Naive thymus-derived CD4-positive, alpha-beta T cell (primary cell): ENCODE data around the gene CACNA2D2. TPM values are rescaled to one million over a fixed set of nuclear protein-coding genes. Genes with fewer than 3 reads are reported as not detected.

Source experiments
- ATAC-seq: fragments of 150-1000 bp; cut with Tn5 transposase; 2 replicates; pipeline ENCODE4 v1.10.0; 2021; ENCODE audit warnings: mild to moderate bottlenecking, moderate library complexity
- CTCF ChIA-PET: fragments of 350-600 bp; sonication (Branson Sonifier 250); formaldehyde crosslinking; loops from one replicate; lab custom pipeline; 2021; ENCODE audit warnings: antibody characterized with exemption; lab: Charles Lee
- POLR2A ChIA-PET: fragments of 350-600 bp; sonication (Branson Sonifier 250); formaldehyde crosslinking; loops from one replicate; lab custom pipeline; 2021; ENCODE audit warnings: antibody characterized with exemption, inconsistent platforms; lab: Charles Lee
- DNase-seq, 9 donors: peaks; one replicate each; pipeline versions ENCODE4 v3.0.0 to v3.0.0-alpha.2; 2020 to 2022; ENCODE audit warnings: mixed read lengths in 1 of 9
- H3K27ac ChIP-seq: one replicate; pipeline ENCODE4 v1.7.0; 2013; ENCODE audit warnings: mild to moderate bottlenecking, low read depth, low read length, moderate library complexity
- H3K27me3 ChIP-seq, 2 donors: one replicate each; pipeline ENCODE4 v1.7.0; 2013; ENCODE audit warnings: low read length in 2 of 2, mild to moderate bottlenecking in 2 of 2, moderate library complexity in 2 of 2; ENCODE audit not compliant: control insufficient read depth in 2 of 2, insufficient read depth in 2 of 2
- H3K36me3 ChIP-seq, 3 experiments: 1 replicate in 2 of 3; 2 replicates in 1 of 3; pipeline ENCODE4 v1.7.0; 2013; ENCODE audit warnings: low read length in 3 of 3, mild to moderate bottlenecking in 3 of 3, moderate library complexity in 1 of 3; ENCODE audit not compliant: insufficient read depth in 3 of 3, control insufficient read depth in 2 of 3
- H3K4me1 ChIP-seq, 2 donors: one replicate each; pipeline ENCODE4 v1.7.0; 2013; ENCODE audit warnings: low read length in 2 of 2, mild to moderate bottlenecking in 2 of 2, moderate library complexity in 1 of 2; ENCODE audit not compliant: control insufficient read depth in 2 of 2, insufficient read depth in 2 of 2
- H3K4me3 ChIP-seq: 2 replicates; pipeline ENCODE4 v1.7.0; 2013; ENCODE audit warnings: mild to moderate bottlenecking, low read length
- H3K9me3 ChIP-seq, 3 experiments: 1 replicate in 2 of 3; 2 replicates in 1 of 3; pipeline ENCODE4 v1.7.0; 2013; ENCODE audit warnings: low read length in 3 of 3; ENCODE audit not compliant: control insufficient read depth in 2 of 3
- H3K27ac Mint-ChIP-seq, 9 donors: one replicate each; pipeline ENCODE4 v1.8.0; 2020 to 2022; ENCODE audit warnings: mixed read lengths in 9 of 9, mild to moderate bottlenecking in 8 of 9, moderate library complexity in 5 of 9, inconsistent platforms in 2 of 9
- H3K27me3 Mint-ChIP-seq, 5 donors: one replicate each; pipeline ENCODE4 v1.8.0; 2021 to 2022; ENCODE audit warnings: mixed read lengths in 5 of 5, mild to moderate bottlenecking in 1 of 5
- H3K36me3 Mint-ChIP-seq, 5 donors: one replicate each; pipeline ENCODE4 v1.8.0; 2020 to 2022; ENCODE audit warnings: mixed read lengths in 5 of 5, mild to moderate bottlenecking in 3 of 5, inconsistent platforms in 1 of 5
- H3K4me1 Mint-ChIP-seq, 7 donors: one replicate each; pipeline ENCODE4 v1.8.0; 2020 to 2022; ENCODE audit warnings: mixed read lengths in 7 of 7, mild to moderate bottlenecking in 3 of 7, inconsistent platforms in 1 of 7
- H3K4me3 Mint-ChIP-seq, 10 donors: one replicate each; pipeline ENCODE4 v1.8.0; 2020 to 2022; ENCODE audit warnings: mild to moderate bottlenecking in 10 of 10, mixed read lengths in 10 of 10, moderate library complexity in 6 of 10, inconsistent platforms in 2 of 10
- H3K9me3 Mint-ChIP-seq, 11 donors: one replicate each; pipeline ENCODE4 v1.8.0; 2020 to 2022; ENCODE audit warnings: mixed read lengths in 11 of 11, mild to moderate bottlenecking in 4 of 11, inconsistent platforms in 1 of 11, moderate library complexity in 1 of 11
- intact Hi-C, 2 donors: fragments of 100-400 bp; cut with micrococcal nuclease; formaldehyde crosslinking; loops; one replicate each; pipeline ENCODE4 v1.15.1; 2023
- polyA plus RNA-seq, 2 donors: library from polyadenylated mRNA; unstranded; fragments of 300-500 nt; fragmentation: Illumina TruSeq; gene quantifications; one replicate each; pipeline ENCODE4 v1.2.3, GENCODE V29; 2021
- total RNA-seq, 6 experiments: library from RNA in 5 of 6; stranded (reverse) in 5 of 6; gene quantifications; 1 replicate in 5 of 6; 2 replicates in 1 of 6; pipeline ENCODE4 v1.2.3 and lab custom pipeline; 2021 to 2026

CACNA2D2 gene
- total and polyA plus RNA-seq, 7 experiments from 2014 or later, result 0.32 to 6.2 (median 2.0) TPM

DNA sequence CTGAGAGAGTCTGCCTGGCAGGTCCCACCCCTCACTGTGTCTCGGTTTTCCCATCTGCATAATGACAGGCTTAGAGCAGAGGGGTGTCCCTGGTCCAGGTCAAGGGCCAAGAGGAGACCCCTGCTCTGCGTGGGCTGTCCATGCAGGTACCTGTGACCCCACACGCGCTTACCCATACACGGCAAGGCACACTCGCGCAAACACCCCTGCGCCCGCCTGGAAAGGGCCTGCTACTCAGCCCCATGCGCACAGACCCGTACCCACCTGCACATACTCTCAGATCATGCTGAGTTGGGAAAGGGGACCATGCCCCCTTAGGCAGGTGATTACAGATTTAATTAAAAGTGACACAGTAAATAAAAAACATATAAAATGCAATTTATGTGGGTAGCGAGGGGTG lies 120.7 kb downstream of the CACNA2D2 start:
- intact Hi-C loops, result no loop called here
- POLR2A ChIA-PET, result no interaction called here
- H3K27ac ChIP-seq, result no peak overlapping the region
- Mint-ChIP-seq H3K4me1 (no peaks in the 10 kb centered on the region), H3K9me3 (no peaks in the 10 kb centered on the region), H3K27ac (no peak overlapping the region), H3K36me3 (no peaks in the 10 kb centered on the region), H3K27me3 (no peaks in the 10 kb centered on the region), H3K4me3 (no peak overlapping the region)
- H3K9me3 ChIP-seq, result no peaks in the 10 kb centered on the region
- H3K36me3 ChIP-seq, result no peaks in the 10 kb centered on the region
- H3K4me1 ChIP-seq, result no peaks in the 10 kb centered on the region
- H3K27me3 ChIP-seq, result no peaks in the 10 kb centered on the region
- DNase-seq (no peak), ATAC-seq (no peak)
- CTCF ChIA-PET, result no interaction called here
- no peak overlapping the region for H3K4me3 ChIP-seq

DNA sequence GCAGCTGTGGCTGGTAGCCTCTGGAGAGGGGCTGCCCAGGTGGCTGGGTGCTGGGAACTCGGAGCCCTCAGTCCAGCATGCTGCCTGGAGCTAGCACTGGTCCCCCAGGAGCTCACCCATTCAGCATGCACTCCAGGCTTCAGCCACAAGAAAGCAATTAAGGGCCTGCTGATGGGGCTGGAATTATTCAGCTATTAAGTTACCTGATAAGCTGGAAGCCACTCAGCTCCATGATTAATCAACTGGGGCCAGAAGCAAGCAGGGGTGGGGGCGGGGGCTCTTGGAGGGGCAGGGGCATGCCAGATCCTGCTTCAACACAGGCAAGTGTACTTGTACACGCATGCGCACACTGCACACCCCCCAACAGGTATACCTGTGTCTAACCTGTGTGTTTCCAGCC lies 122.1 kb downstream of the CACNA2D2 start:
- H3K27ac ChIP-seq, result no peak overlapping the region
- Mint-ChIP-seq H3K27me3 (no peaks in the 10 kb centered on the region), H3K9me3 (no peaks in the 10 kb centered on the region), H3K36me3 (no peaks in the 10 kb centered on the region), H3K4me3 (no peak overlapping the region), H3K27ac (no peak overlapping the region), H3K4me1 (no peaks in the 10 kb centered on the region)
- H3K9me3 ChIP-seq, result no peaks in the 10 kb centered on the region
- DNase-seq (no peak), ATAC-seq (no peak)
- H3K4me3 ChIP-seq, result no peak overlapping the region
- no peaks in the 10 kb centered on the region for H3K27me3 ChIP-seq
- H3K4me1 ChIP-seq, result no peaks in the 10 kb centered on the region
- intact Hi-C loops, result no loop called here
- no peaks in the 10 kb centered on the region for H3K36me3 ChIP-seq
- ChIA-PET POLR2A (no interaction called here), CTCF (interaction anchor here (0.5 kb wide), 1 partner anchor 1785 kb away, joined by 3 read pairs; no protein-coding TSS in a partner anchor)

DNA sequence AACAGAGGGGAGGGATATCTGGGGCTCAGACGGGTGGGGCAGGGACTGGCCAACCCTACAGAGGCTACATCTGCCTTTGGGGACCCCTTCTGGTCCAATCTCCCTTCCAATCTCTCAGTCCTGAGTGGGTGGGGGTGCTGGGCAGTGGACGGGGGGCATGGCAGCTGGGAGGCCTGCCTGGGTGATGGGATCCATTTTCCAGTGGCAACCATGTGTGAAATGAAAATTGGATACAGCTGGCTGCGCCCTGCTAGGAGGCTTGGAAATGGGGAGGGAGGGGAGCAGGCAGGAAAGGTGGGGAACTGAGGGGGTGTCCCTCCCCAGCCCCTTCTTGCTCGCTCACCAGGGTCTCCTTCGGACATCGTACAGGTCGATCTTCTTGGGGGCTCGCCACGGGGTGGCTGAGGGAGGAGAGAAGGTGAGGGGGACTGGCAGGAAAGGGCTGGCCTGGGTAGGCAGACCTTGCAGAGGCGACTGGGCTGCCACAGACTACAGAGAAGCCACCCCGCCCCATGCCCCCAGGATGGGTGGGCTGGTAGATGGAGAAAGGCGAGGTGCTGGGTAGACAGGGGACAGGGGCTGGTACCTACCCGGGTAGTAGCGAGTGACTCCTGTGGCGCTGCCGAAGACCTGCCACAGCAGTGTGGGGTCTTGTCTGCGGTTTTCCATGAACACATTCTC lies 122.9 kb downstream of the CACNA2D2 start:
- Histone ChIP-seq H3K27ac (no peak overlapping the region), H3K36me3 (no peaks in the 10 kb centered on the region), H3K4me3 (no peak overlapping the region), H3K9me3 (no peaks in the 10 kb centered on the region), H3K4me1 (no peaks in the 10 kb centered on the region), H3K27me3 (no peaks in the 10 kb centered on the region)
- Mint-ChIP-seq H3K9me3 (no peaks in the 10 kb centered on the region), H3K27me3 (no peaks in the 10 kb centered on the region), H3K4me1 (no peaks in the 10 kb centered on the region), H3K27ac (no peak overlapping the region), H3K36me3 (no peaks in the 10 kb centered on the region), H3K4me3 (no peak overlapping the region)
- no peak for ATAC-seq
- intact Hi-C loops, result no loop called here
- DNase-seq, result no peak
- ChIA-PET CTCF (no interaction called here), POLR2A (no interaction called here)

DNA sequence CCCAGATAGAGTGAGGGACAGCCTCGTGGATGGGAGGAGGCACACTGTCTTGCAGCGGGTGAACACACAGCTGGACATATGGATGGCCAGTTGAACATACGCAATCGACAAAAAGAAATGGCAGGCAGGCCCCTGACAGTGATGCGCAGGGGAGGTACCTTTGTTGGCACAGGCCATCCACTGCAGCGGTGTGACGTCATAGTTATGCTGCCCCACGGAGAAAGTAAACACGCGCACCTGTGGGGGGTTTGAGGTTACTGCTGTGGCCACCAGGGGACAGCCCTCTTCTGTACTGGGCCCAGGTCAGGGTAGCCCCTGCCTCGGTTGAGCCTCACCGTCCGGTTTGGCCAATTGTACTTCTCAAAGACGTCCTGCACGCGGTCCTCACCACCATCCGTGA lies 124.7 kb downstream of the CACNA2D2 start:
- no peak overlapping the region for H3K27ac ChIP-seq
- ATAC-seq (no peak), DNase-seq (no peak)
- H3K9me3 ChIP-seq, result no peaks in the 10 kb centered on the region
- H3K4me3 ChIP-seq, result no peak overlapping the region
- POLR2A ChIA-PET, result no interaction called here
- CTCF ChIA-PET, result interaction anchor here (0.6 kb wide), 1 partner anchor 842 kb away, joined by 3 read pairs; no protein-coding TSS in a partner anchor
- Mint-ChIP-seq H3K4me1 (peaks cover 0 to under 1% (median 0%) of the 10 kb centered on the region in 7 donors), H3K4me3 (no peak overlapping the region), H3K36me3 (no peaks in the 10 kb centered on the region), H3K27ac (no peak overlapping the region), H3K9me3 (no peaks in the 10 kb centered on the region), H3K27me3 (no peaks in the 10 kb centered on the region)
- no peaks in the 10 kb centered on the region for H3K27me3 ChIP-seq
- no peaks in the 10 kb centered on the region for H3K36me3 ChIP-seq
- no peaks in the 10 kb centered on the region for H3K4me1 ChIP-seq
- intact Hi-C loops, result no loop called here

DNA sequence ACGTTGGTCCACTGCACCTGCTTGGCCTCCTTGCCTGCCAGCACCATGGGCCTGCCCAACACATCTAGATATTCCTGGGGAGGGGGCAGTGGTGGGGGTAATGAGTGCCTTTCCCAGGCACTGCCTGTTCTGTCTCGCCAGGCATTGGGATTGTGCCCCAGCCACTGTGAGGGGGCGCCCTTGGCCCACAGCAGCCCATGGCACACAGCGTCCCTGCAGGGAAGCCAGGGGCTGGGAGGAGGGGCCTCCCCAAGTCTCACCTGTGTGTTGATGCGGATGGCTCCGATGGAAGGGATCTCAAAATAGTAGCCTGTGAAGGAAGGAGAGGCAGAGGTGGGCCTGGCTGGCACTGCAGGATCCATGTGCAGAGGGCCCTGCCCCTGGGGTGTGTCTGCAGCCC lies 125.4 kb downstream of the CACNA2D2 start:
- Mint-ChIP-seq H3K4me1 (peaks cover 0 to 8% (median 5%) of the 10 kb centered on the region in 7 donors), H3K9me3 (no peaks in the 10 kb centered on the region), H3K4me3 (no peak overlapping the region), H3K27ac (no peak overlapping the region), H3K27me3 (no peaks in the 10 kb centered on the region), H3K36me3 (no peaks in the 10 kb centered on the region)
- ChIA-PET POLR2A (no interaction called here), CTCF (interaction anchor here (0.6 kb wide), 1 partner anchor 841 kb away, joined by 3 read pairs; no protein-coding TSS in a partner anchor)
- Histone ChIP-seq H3K27me3 (no peaks in the 10 kb centered on the region), H3K9me3 (no peaks in the 10 kb centered on the region), H3K4me1 (no peaks in the 10 kb centered on the region), H3K27ac (no peak overlapping the region), H3K36me3 (no peaks in the 10 kb centered on the region), H3K4me3 (no peak overlapping the region)
- DNase-seq, result no peak
- no peak for ATAC-seq
- intact Hi-C loops, result no loop called here

DNA sequence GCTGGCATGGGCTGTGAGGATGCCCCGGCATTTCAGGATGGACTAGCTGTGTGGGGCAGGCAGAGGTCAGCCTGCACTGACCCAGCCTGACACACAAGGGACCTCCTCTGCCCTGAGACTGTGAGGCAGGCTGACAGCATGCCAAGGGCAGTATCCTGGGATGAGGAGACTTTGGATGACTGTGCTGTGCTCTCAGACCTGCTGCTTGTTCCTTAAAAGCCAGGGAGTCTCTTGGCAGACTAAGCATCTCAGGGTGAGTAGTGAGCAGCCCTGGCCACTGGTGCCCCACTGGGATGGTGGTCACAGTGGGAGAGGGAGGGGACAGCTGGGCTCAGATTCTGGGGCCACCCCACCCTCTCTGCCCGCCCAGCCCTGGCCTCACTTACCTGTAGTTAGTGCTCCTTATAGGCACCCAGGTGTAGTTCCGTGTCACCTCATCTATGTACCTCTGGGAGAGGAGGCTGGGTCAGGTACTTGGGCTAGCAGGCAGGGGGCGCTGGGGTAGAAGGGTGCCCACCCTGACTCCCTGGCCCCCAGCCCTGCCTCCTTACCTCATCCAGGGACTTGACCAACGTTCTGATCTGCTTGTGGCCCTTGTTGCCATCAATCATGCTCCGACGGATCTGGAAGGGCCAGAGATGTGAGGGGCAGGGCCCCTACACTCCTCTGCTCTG lies 128.0 kb downstream of the CACNA2D2 start:
- Mint-ChIP-seq H3K27me3 (peaks cover 0 to 2% (median 0%) of the 10 kb centered on the region in 5 donors), H3K9me3 (no peaks in the 10 kb centered on the region), H3K36me3 (no peaks in the 10 kb centered on the region), H3K4me1 (peaks cover 3 to 21% (median 11%) of the 10 kb centered on the region in 7 donors), H3K27ac (no peak overlapping the region), H3K4me3 (no peak overlapping the region)
- H3K9me3 ChIP-seq, result no peaks in the 10 kb centered on the region
- POLR2A ChIA-PET, result no interaction called here
- no peaks in the 10 kb centered on the region for H3K4me1 ChIP-seq
- no peaks in the 10 kb centered on the region for H3K27me3 ChIP-seq
- ATAC-seq (no peak), DNase-seq (no peak)
- no peaks in the 10 kb centered on the region for H3K36me3 ChIP-seq
- no peak overlapping the region for H3K4me3 ChIP-seq
- H3K27ac ChIP-seq, result no peak overlapping the region
- intact Hi-C loops, result no loop called here
- CTCF ChIA-PET, result no interaction called here
